Measurements from ENCODE around the gene ABLIM1. TPM values are rescaled to one million over a fixed set of nuclear protein-coding genes. Genes with fewer than 3 reads are reported as not detected.
A peak's percentile ranks its signal among the peaks of the same experiment; 100 is the strongest.

The ABLIM1 gene
- total RNA-seq, 1 donor from 2014 or later: 30.2 TPM

GRCh38 chr10:114642729-114643128 is 15.3 kb downstream of the ABLIM1 start:
- TF ChIP-seq CTCF (conservative IDR thresholded peaks at IDR 0.05; ENCODE audit: low read depth, low read length): no peak
- no peak for DNase-seq (ENCODE audit: low read depth)
- no peak overlapping the region for H3K4me3 ChIP-seq (ENCODE audit: low read depth, low read length)

DNA sequence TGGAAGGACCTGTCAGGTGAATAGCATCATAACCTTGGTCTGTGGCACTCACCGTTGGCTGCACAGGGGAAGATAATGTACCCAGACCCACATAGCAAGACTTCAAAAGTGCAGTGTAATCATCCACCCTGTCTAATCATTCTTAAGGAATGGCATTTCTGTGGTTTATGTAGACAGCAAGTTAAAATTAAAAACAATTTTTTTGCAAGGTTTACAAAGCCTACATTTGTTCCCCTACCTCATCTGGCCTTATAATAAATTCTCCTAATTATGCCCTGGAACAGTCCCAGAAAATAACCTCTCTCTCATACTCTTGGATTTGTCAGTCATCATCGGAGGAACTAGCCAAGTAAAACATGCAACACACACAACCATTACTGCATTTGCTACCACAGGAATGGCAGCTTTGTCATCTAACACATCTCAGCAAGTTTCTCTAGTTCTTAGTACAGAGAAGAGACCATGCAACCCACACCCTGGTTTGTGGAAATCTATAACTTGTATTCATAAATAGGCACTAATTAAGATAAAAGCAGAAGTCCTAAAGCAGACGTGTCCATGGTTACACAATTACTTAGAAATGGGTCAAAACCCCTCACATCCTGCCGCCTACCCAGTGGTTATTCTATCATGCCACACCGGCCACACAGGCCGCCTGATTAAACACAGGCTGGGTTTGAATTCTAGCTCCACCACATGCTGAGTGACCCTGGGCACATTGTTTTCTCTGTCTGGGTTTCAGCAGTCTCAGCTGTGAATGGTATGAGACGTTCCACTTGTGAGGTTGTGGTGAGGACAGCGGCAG is 19.1 kb downstream of the ABLIM1 start:
- TF ChIP-seq CTCF (conservative IDR thresholded peaks at IDR 0.05; ENCODE audit: low read depth, low read length): no peak
- peak; percentile 78 for DNase-seq (ENCODE audit: low read depth)
- no peak overlapping the region for H3K4me3 ChIP-seq (ENCODE audit: low read depth, low read length)

- no peak overlapping the region for H3K4me3 ChIP-seq (ENCODE audit: low read depth, low read length)
- TF ChIP-seq CTCF (conservative IDR thresholded peaks at IDR 0.05; ENCODE audit: low read depth, low read length): no peak
- no peak for DNase-seq (ENCODE audit: low read depth)
Measured at GRCh38 chr10:114635797-114636550, 22.1 kb downstream of the ABLIM1 start.

GRCh38 chr10:114635101-114635500 is 23.0 kb downstream of the ABLIM1 start:
- no peak overlapping the region for H3K4me3 ChIP-seq (ENCODE audit: low read depth, low read length)
- no peak for DNase-seq (ENCODE audit: low read depth)

GRCh38 chr10:114634609-114634979 is 23.5 kb downstream of the ABLIM1 start:
- DNase-seq (ENCODE audit: low read depth): peak; percentile 83
- peak overlapping the region; percentile 17 for H3K4me3 ChIP-seq (ENCODE audit: low read depth, low read length)
- TF ChIP-seq CTCF (conservative IDR thresholded peaks at IDR 0.05; ENCODE audit: low read depth, low read length): no peak

More at GRCh38 chr10:114635101-114635500, 23.0 kb downstream of the ABLIM1 start:
- TF ChIP-seq CTCF (conservative IDR thresholded peaks at IDR 0.05; ENCODE audit: low read depth, low read length): no peak

GRCh38 chr10:114632869-114633715 is 25.0 kb downstream of the ABLIM1 start:
- DNase-seq (ENCODE audit: low read depth): peak; percentile 96
- peak overlapping the region; percentile 84 for H3K4me3 ChIP-seq (ENCODE audit: low read depth, low read length)
- no peak for TF ChIP-seq CTCF (conservative IDR thresholded peaks at IDR 0.05; ENCODE audit: low read depth, low read length)
